ENCODE data around the gene PDP2. TPM values are rescaled to one million over a fixed set of nuclear protein-coding genes. Genes with fewer than 3 reads are reported as not detected.
A peak's percentile ranks its signal among the peaks of the same experiment; 100 is the strongest.

PDP2 gene
- total RNA-seq, 2 experiments from 2014 or later = 3.3 to 5.9 TPM

GRCh38 chr16:66894055-66894454 lies 13.7 kb downstream of the PDP2 start:
- Mint-ChIP-seq H3K36me3 (ENCODE audit: low read depth) (peaks cover 3% of the 10 kb centered on the region), H3K27me3 (no peaks in the 10 kb centered on the region), H3K4me1 (ENCODE audit: low read depth) (peaks cover 8% of the 10 kb centered on the region), H3K27ac (no peak overlapping the region), H3K9me3 (no peaks in the 10 kb centered on the region), H3K4me3 (no peak overlapping the region)
- Histone ChIP-seq H3K36me3 (ENCODE audit: insufficient read depth, low read length) (no peaks in the 10 kb centered on the region), H3K9me3 (ENCODE audit: control insufficient read depth in 1 of 2, insufficient read depth in 1 of 2, low read length in 2 of 2) (no peaks in the 10 kb centered on the region), H3K27ac (ENCODE audit: low read depth in 1 of 2, low read length in 2 of 2) (no peak overlapping the region), H3K4me3 (ENCODE audit: low read length) (no peak overlapping the region), H3K4me1 (ENCODE audit: insufficient read depth, low read length) (peaks cover 10% of the 10 kb centered on the region), H3K27me3 (ENCODE audit: control insufficient read depth in 1 of 2, insufficient read depth in 2 of 2, low read length in 2 of 2) (no peaks in the 10 kb centered on the region)
- intact Hi-C loops (cut with DNase I, micrococcal nuclease) = loop anchor here in 1 of 2 experiments (2.0 kb wide), 1 partner anchor 35 kb away; no protein-coding TSS in a partner anchor
- DNase-seq (no peak), ATAC-seq (ENCODE audit: poor library complexity) (no peak)
- TF ChIP-seq CTCF (IDR thresholded peaks at IDR 0.05) = no peak
- POLR2A ChIA-PET = interaction anchor here (0.9 to 1.9 kb wide), 2 partner anchors 14 to 267 kb away, joined by 3 to 10 read pairs; partner anchors contain the start of gene PDP2
- CTCF ChIA-PET = interaction anchor here (1.2 to 1.8 kb wide), 2 partner anchors 21 to 35 kb away, joined by 3 to 8 read pairs; no protein-coding TSS in a partner anchor

- POLR2A ChIA-PET = interaction anchor here (0.9 kb wide), 1 partner anchor 64 kb away, joined by 3 read pairs; the partner anchor contains the start of gene NAE1
- intact Hi-C loops (cut with DNase I, micrococcal nuclease) = loop anchor here (1.0 to 5.0 kb wide), 3 partner anchors 34 to 59 kb away; no protein-coding TSS in a partner anchor
- no peaks in the 10 kb centered on the region for H3K9me3 ChIP-seq (ENCODE audit: control insufficient read depth in 1 of 2, insufficient read depth in 1 of 2, low read length in 2 of 2)
These were observed 14.8 kb downstream of the PDP2 start for GRCh38 chr16:66894948-66895688.

GRCh38 chr16:66895689-66895979 lies 15.3 kb downstream of the PDP2 start:
- DNase-seq (no peak), ATAC-seq (ENCODE audit: poor library complexity) (no peak)
- peaks cover 8% of the 10 kb centered on the region for H3K4me1 Mint-ChIP-seq (ENCODE audit: low read depth)
- H3K4me3 ChIP-seq (ENCODE audit: low read length) = no peak overlapping the region
- no peaks in the 10 kb centered on the region for H3K9me3 Mint-ChIP-seq
- H3K27ac Mint-ChIP-seq = no peak overlapping the region
- no peak for TF ChIP-seq CTCF (IDR thresholded peaks at IDR 0.05)
- intact Hi-C loops (cut with DNase I, micrococcal nuclease) = loop anchor here (1.0 to 5.0 kb wide), 3 partner anchors 33 to 59 kb away; no protein-coding TSS in a partner anchor
- no peaks in the 10 kb centered on the region for H3K36me3 Mint-ChIP-seq (ENCODE audit: low read depth)
- no peak overlapping the region for H3K4me3 Mint-ChIP-seq
- H3K9me3 ChIP-seq (ENCODE audit: control insufficient read depth in 1 of 2, insufficient read depth in 1 of 2, low read length in 2 of 2) = no peaks in the 10 kb centered on the region
- CTCF ChIA-PET = interaction anchor here (0.7 to 1.8 kb wide), 12 partner anchors 15 to 260 kb away, joined by 3 to 8 read pairs (median 3); partner anchors contain the start of genes CIAO2B, NAE1 and PDP2
- peaks cover 10% of the 10 kb centered on the region for H3K4me1 ChIP-seq (ENCODE audit: insufficient read depth, low read length)
- H3K27ac ChIP-seq (ENCODE audit: low read depth in 1 of 2, low read length in 2 of 2) = no peak overlapping the region
- H3K36me3 ChIP-seq (ENCODE audit: insufficient read depth, low read length) = no peaks in the 10 kb centered on the region
- POLR2A ChIA-PET = interaction anchor here (0.9 kb wide), 1 partner anchor 65 kb away, joined by 3 read pairs; the partner anchor contains the start of gene NAE1
- H3K27me3 ChIP-seq (ENCODE audit: control insufficient read depth in 1 of 2, insufficient read depth in 2 of 2, low read length in 2 of 2) = no peaks in the 10 kb centered on the region
- no peaks in the 10 kb centered on the region for H3K27me3 Mint-ChIP-seq

More at GRCh38 chr16:66894948-66895688, 14.8 kb downstream of the PDP2 start:
- CTCF ChIA-PET = interaction anchor here (0.7 to 1.8 kb wide), 13 partner anchors 15 to 260 kb away, joined by 3 to 8 read pairs (median 3); partner anchors contain the start of genes CIAO2B, NAE1 and PDP2
- Histone ChIP-seq H3K27ac (ENCODE audit: low read depth in 1 of 2, low read length in 2 of 2) (no peak overlapping the region), H3K4me3 (ENCODE audit: low read length) (no peak overlapping the region), H3K36me3 (ENCODE audit: insufficient read depth, low read length) (no peaks in the 10 kb centered on the region), H3K27me3 (ENCODE audit: control insufficient read depth in 1 of 2, insufficient read depth in 2 of 2, low read length in 2 of 2) (no peaks in the 10 kb centered on the region), H3K4me1 (ENCODE audit: insufficient read depth, low read length) (peaks cover 10% of the 10 kb centered on the region)
- Mint-ChIP-seq H3K27ac (no peak overlapping the region), H3K9me3 (no peaks in the 10 kb centered on the region), H3K4me1 (ENCODE audit: low read depth) (peaks cover 8% of the 10 kb centered on the region), H3K27me3 (no peaks in the 10 kb centered on the region), H3K36me3 (ENCODE audit: low read depth) (no peaks in the 10 kb centered on the region), H3K4me3 (no peak overlapping the region)
- peak; percentile 42 for TF ChIP-seq CTCF (IDR thresholded peaks at IDR 0.05)
- DNase-seq (peak; percentile 27 to 80 (median 51)), ATAC-seq (ENCODE audit: poor library complexity) (peak; percentile 93)

Data from CD4-positive, alpha-beta T cell (primary cell).